Measurements from ENCODE around the gene TNN. TPM values are rescaled to one million over a fixed set of nuclear protein-coding genes. Genes with fewer than 3 reads are reported as not detected.

TNN gene
- total RNA-seq, 1 experiment from 2014 or later = 0.11 TPM

- H3K4me2 ChIP-seq (ENCODE audit: insufficient read depth, insufficient read length, low read length) = no peak overlapping the region
- H2BK5ac ChIP-seq (ENCODE audit: insufficient read length, low read length) = no peak overlapping the region
- H2BK120ac ChIP-seq (ENCODE audit: low read depth, low read length, poor library complexity, severe bottlenecking) = no peak overlapping the region
- DNase-seq = no peak
- no peak overlapping the region for H3K14ac ChIP-seq (ENCODE audit: insufficient read depth, low read length)
- no peaks in the 10 kb centered on the region for H3K79me1 ChIP-seq (ENCODE audit: insufficient read depth, low read depth, low read length, poor library complexity, severe bottlenecking)
- no peaks in the 10 kb centered on the region for H3K9me3 Mint-ChIP-seq
- H2BK15ac ChIP-seq (ENCODE audit: low read depth, low read length) = no peak overlapping the region
- H4K8ac ChIP-seq (replicated peaks; ENCODE audit: insufficient read length, low read depth, low read length) = no peak overlapping the region
- H3K27ac Mint-ChIP-seq = no peak overlapping the region
- no peak overlapping the region for H3K4me3 Mint-ChIP-seq
- H3K27me3 ChIP-seq (ENCODE audit: insufficient read depth, low read length) = no peaks in the 10 kb centered on the region
- no peak overlapping the region for H2AK5ac ChIP-seq (ENCODE audit: insufficient read length, low read length)
- no peak overlapping the region for H2AFZ ChIP-seq (ENCODE audit: low read length)
- H3K4ac ChIP-seq (ENCODE audit: low read depth, low read length) = no peak overlapping the region
- H3K4me1 Mint-ChIP-seq = peaks cover 4 to 14% of the 10 kb centered on the region in 2 experiments
- no peak overlapping the region for H3T11ph ChIP-seq (ENCODE audit: low read length)
- no peak overlapping the region for H3K27ac ChIP-seq (ENCODE audit: insufficient read length, low read depth, low read length)
- H3K23ac ChIP-seq (ENCODE audit: insufficient read length, low read depth, low read length) = no peak overlapping the region
- H2BK20ac ChIP-seq (ENCODE audit: low read depth, low read length, poor library complexity, severe bottlenecking) = no peak overlapping the region
- no peak overlapping the region for H4K91ac ChIP-seq (ENCODE audit: insufficient read length, low read depth, low read length)
- no peaks in the 10 kb centered on the region for H3K9me3 ChIP-seq (ENCODE audit: control insufficient read depth, low read depth, low read length)
- H3K27me3 Mint-ChIP-seq (ENCODE audit: low read depth) = no peaks in the 10 kb centered on the region
- H3K36me3 Mint-ChIP-seq (ENCODE audit: insufficient read depth in 1 of 3, low read depth in 3 of 3) = no peaks in the 10 kb centered on the region; a peak in 2 of 7 replicates
- H4K20me1 ChIP-seq (ENCODE audit: control insufficient read depth, insufficient read depth, insufficient read length) = no peaks in the 10 kb centered on the region
- no peak overlapping the region for H3K18ac ChIP-seq (ENCODE audit: insufficient read length, low read depth, low read length)
- no peaks in the 10 kb centered on the region for H3K79me2 ChIP-seq (ENCODE audit: insufficient read depth, low read length)
- no peak overlapping the region for H3K9ac ChIP-seq (ENCODE audit: extremely low read depth, insufficient read length, low read length)
- H3K56ac ChIP-seq (ENCODE audit: insufficient read length, low read depth, low read length) = no peak overlapping the region
- no CpG with 5 or more reads among the region's 1 CpG for WGBS (ENCODE audit: extremely low coverage, insufficient read length, low lambda C conversion rate)
- H3K4me1 ChIP-seq (ENCODE audit: insufficient read depth, low read length) = no peaks in the 10 kb centered on the region
- H2BK12ac ChIP-seq (ENCODE audit: insufficient read length, low read depth, low read length) = no peak overlapping the region
- TF ChIP-seq CTCF (conservative IDR thresholded peaks at IDR 0.05) = no peak
- no peak overlapping the region for H4K5ac ChIP-seq (ENCODE audit: insufficient read length, low read depth, low read length)
- no peaks in the 10 kb centered on the region for H3K23me2 ChIP-seq (ENCODE audit: insufficient read length, low read depth, low read length, poor library complexity, severe bottlenecking)
Observed at GRCh38 chr1:175178056-175178455, 110.4 kb downstream of the TNN start.
